A673 (cell line): Measurements from ENCODE around the gene VTI1B. TPM values are rescaled to one million over a fixed set of nuclear protein-coding genes. Genes with fewer than 3 reads are reported as not detected.
"Not testable (repeated sequence)": the region's sequence is repeated elsewhere in the genome, so short reads cannot be mapped to it uniquely, and the experiment has no call there.

ENCODE experiments used
- BruUV-seq: library from RNA; stranded (reverse); fragments of 400-500 nt; replicated peaks from 2 replicates; lab custom pipeline; 2021; lab: Mats Ljungman, UMichigan
- CTCF ChIA-PET: fragments of 300-600 bp; sonication (Branson Sonifier 250); formaldehyde crosslinking; loops from one replicate; lab custom pipeline; 2022; ENCODE audit warnings: antibody characterized with exemption; lab: Charles Lee
- POLR2A ChIA-PET: fragments of 300-600 bp; sonication (Branson Sonifier 250); formaldehyde crosslinking; loops from one replicate; lab custom pipeline; 2022; ENCODE audit warnings: antibody characterized with exemption; ENCODE audit not compliant: low non-redundant PET; lab: Charles Lee
- DNase-seq: peaks from one replicate; pipeline ENCODE4 v3.0.0-alpha.2; 2015; ENCODE audit warnings: low spot score
- H3K27ac ChIP-seq: fragments of 200-600 bp; sonication (generic); 2 replicates; pipeline ENCODE4 v1.5.1; 2016; ENCODE audit warnings: mixed run types, low read depth, mild to moderate bottlenecking, mixed read lengths, antibody characterized with exemption, low read length; ENCODE audit not compliant: poor library complexity, severe bottlenecking
- H3K27me3 ChIP-seq: fragments of 200-600 bp; sonication (generic); replicated peaks from 2 replicates; pipeline ENCODE4 v1.6.1; 2017; ENCODE audit warnings: mixed run types, low read depth, mild to moderate bottlenecking, mixed read lengths, antibody characterized with exemption, low read length; ENCODE audit not compliant: insufficient read depth, poor library complexity
- H3K36me3 ChIP-seq: fragments of 200-600 bp; sonication (generic); 2 replicates; pipeline ENCODE4 v1.6.1; 2016; ENCODE audit warnings: mixed run types, mild to moderate bottlenecking, mixed read lengths, antibody characterized with exemption, low read length; ENCODE audit not compliant: insufficient read depth, poor library complexity, severe bottlenecking
- H3K4me1 ChIP-seq: fragments of 200-600 bp; sonication (generic); 2 replicates; pipeline ENCODE4 v1.6.1; 2017; ENCODE audit warnings: mixed run types, mild to moderate bottlenecking, mixed read lengths, antibody characterized with exemption, low read length; ENCODE audit not compliant: insufficient read depth, poor library complexity, severe bottlenecking
- H3K4me3 ChIP-seq: fragments of 200-600 bp; sonication (generic); 2 replicates; pipeline ENCODE4 v1.5.1; 2016; ENCODE audit warnings: low read depth, mixed run types, mild to moderate bottlenecking, mixed read lengths, low read length; ENCODE audit not compliant: poor library complexity, severe bottlenecking
- H3K9me3 ChIP-seq: fragments of 200-600 bp; sonication (generic); 2 replicates; pipeline ENCODE4 v1.6.1; 2016; ENCODE audit warnings: mixed run types, low read depth, mild to moderate bottlenecking, mixed read lengths, antibody characterized with exemption, low read length; ENCODE audit not compliant: poor library complexity, severe bottlenecking
- CTCF ChIP-seq: fragments of 300-800, 200-600 bp; sonication (generic); conservative IDR thresholded peaks from 2 replicates; pipeline ENCODE4 v1.5.1; 2017; ENCODE audit warnings: low read depth, mild to moderate bottlenecking, antibody characterized with exemption, low read length, moderate library complexity, mixed read lengths
- EZH2 ChIP-seq: fragments of 200-600 bp; sonication (generic); IDR thresholded peaks from 2 replicates; pipeline ENCODE4 v1.6.1; 2017; ENCODE audit warnings: borderline replicate concordance, low read depth, mild to moderate bottlenecking, mixed read lengths, antibody characterized with exemption, low read length; ENCODE audit not compliant: poor library complexity, severe bottlenecking
- intact Hi-C: fragments of 100-400 bp; cut with micrococcal nuclease; formaldehyde crosslinking; loops from one replicate; pipeline ENCODE4 v1.10.0; 2022; ENCODE audit not compliant: unreplicated experiment
- total RNA-seq: library from RNA; stranded (reverse); gene quantifications from 2 replicates; pipeline ENCODE4 v1.2.3, GENCODE V29; 2021

VTI1B gene
- total RNA-seq, 1 experiment from 2014 or later, result 123 TPM

DNA sequence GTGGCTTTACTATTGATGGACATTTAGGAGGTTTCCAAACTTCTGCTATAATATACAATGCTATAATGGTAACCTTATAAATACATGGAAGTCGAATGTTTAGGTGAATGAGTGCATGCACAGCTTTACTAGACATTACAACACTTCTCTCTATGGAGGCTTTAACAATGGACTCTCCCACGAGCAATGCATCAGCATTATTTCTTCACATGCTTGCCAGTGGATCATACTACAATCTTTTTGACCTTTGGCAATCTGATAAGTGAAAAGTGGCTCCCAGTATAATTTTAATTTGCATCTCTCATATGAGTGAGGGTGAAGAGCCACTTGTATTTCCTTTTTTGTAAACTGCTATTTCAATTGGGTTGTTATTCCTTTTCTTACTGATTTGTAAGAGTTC is 45.4 kb upstream of the VTI1B start:
- Histone ChIP-seq H3K27ac (no peak overlapping the region), H3K36me3 (no peaks in the 10 kb centered on the region), H3K27me3 (peaks cover 5% of the 10 kb centered on the region), H3K9me3 (no peaks in the 10 kb centered on the region), H3K4me3 (no peak overlapping the region), H3K4me1 (peaks cover 3% of the 10 kb centered on the region)
- DNase-seq, result no peak
- POLR2A ChIA-PET, result no interaction called here
- no peak for TF ChIP-seq CTCF
- TF ChIP-seq EZH2, result no peak
- no TSS peak for BruUV-seq
- intact Hi-C loops, result no loop called here
- CTCF ChIA-PET, result no interaction called here

GRCh38 chr14:67719385-67719784 is 45.0 kb upstream of the VTI1B start:
- H3K27ac ChIP-seq, H3K36me3 ChIP-seq, H3K27me3 ChIP-seq, POLR2A ChIA-PET, DNase-seq, H3K9me3 ChIP-seq, H3K4me3 ChIP-seq, CTCF ChIA-PET, H3K4me1 ChIP-seq, intact Hi-C loops, BruUV-seq: not testable (repeated sequence)

- Histone ChIP-seq H3K27ac (no peak overlapping the region), H3K4me1 (peaks cover 3% of the 10 kb centered on the region), H3K4me3 (no peak overlapping the region), H3K36me3 (no peaks in the 10 kb centered on the region), H3K9me3 (no peaks in the 10 kb centered on the region), H3K27me3 (no peaks in the 10 kb centered on the region)
- no peak for DNase-seq
- no peak for TF ChIP-seq EZH2
- TF ChIP-seq CTCF, result no peak
- ChIA-PET CTCF (no interaction called here), POLR2A (no interaction called here)
- no TSS peak for BruUV-seq
- intact Hi-C loops, result no loop called here
Observed at GRCh38 chr14:67718265-67718664, 43.8 kb upstream of the VTI1B start.

DNA sequence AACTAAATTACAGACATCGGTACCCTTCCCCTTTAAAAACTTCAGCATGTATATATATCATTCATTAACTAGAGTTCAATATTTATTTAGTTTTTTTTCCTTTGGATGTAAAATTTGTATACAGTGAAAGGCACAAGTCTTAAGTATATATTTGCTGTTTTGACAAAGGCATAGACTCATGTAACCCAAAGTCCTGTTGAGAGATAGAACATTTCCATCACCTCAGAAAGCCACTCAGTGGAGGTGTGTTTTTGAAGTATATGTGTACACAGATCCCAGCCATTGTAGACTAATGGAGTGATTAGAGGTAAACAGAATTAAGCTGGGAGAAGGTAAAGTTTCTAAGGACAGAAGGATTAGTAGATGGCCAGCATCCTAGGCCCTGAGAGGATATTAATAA is 42.6 kb upstream of the VTI1B start:
- no peak overlapping the region for H3K4me3 ChIP-seq
- no peak for DNase-seq
- H3K27me3 ChIP-seq, result no peaks in the 10 kb centered on the region
- BruUV-seq, result no TSS peak
- ChIA-PET CTCF (no interaction called here), POLR2A (no interaction called here)
- no peak for TF ChIP-seq CTCF
- TF ChIP-seq EZH2, result no peak
- no peak overlapping the region for H3K27ac ChIP-seq
- H3K36me3 ChIP-seq, result no peaks in the 10 kb centered on the region
- intact Hi-C loops, result no loop called here
- H3K9me3 ChIP-seq, result no peaks in the 10 kb centered on the region
- H3K4me1 ChIP-seq, result peaks cover 2% of the 10 kb centered on the region
